ENCODE results near the gene SLC12A3.
"Not testable (repeated sequence)": the region's sequence is repeated elsewhere in the genome, so short reads cannot be mapped to it uniquely, and the experiment has no call there.

Gene SLC12A3

DNA sequence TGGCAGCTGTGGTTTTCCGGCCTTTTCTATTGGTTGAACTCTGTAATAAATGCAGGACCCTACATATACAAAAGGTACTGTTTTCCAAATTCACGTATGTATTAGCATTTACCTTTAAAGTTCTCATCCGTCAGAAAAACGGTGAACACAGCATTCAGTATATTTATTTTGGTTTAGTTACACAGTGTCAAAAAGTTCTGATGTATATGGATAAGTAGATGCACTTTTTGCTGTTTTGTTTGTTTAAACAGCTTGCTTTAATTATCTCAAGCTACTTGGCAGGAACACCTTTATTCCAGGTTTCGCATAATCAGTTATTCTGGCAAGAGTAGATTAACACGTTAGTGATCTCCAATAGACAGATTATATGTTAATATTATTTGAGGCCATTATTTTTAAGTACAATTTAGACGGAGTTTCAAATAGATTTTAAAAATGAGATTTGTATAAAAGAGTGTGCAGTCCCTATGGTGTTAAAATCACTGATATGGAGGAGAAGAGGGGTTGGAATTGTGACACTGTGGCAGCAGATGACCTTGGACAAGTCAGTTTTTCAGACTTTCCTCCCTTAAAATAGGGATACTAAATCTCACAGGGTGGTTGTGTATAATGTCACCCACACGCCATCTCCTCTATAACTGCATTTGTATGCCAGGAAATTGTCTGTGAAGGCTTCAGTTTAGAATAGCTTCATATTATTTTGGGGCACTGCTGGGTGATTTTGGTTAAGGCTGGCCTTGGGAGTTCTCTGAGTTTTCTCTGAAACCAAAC, 69.0 kb downstream of the SLC12A3 start:
- ATAC-seq = no peak
- TF ChIP-seq, protein P1, sequence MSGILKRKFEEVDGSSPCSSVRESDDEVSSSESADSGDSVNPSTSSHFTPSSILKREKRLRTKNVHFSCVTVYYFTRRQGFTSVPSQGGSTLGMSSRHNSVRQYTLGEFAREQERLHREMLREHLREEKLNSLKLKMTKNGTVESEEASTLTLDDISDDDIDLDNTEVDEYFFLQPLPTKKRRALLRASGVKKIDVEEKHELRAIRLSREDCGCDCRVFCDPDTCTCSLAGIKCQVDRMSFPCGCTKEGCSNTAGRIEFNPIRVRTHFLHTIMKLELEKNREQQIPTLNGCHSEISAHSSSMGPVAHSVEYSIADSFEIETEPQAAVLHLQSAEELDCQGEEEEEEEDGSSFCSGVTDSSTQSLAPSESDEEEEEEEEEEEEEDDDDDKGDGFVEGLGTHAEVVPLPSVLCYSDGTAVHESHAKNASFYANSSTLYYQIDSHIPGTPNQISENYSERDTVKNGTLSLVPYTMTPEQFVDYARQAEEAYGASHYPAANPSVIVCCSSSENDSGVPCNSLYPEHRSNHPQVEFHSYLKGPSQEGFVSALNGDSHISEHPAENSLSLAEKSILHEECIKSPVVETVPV (CRISPR knock-in tag; IDR thresholded peaks at IDR 0.05) = no peak
- no peak for TF ChIP-seq ZNF70 (CRISPR knock-in tag; IDR thresholded peaks at IDR 0.05)
- no peak for TF ChIP-seq ZNF565 (CRISPR knock-in tag; conservative IDR thresholded peaks at IDR 0.05; ENCODE audit: low read depth)
- TF ChIP-seq, protein P2, sequence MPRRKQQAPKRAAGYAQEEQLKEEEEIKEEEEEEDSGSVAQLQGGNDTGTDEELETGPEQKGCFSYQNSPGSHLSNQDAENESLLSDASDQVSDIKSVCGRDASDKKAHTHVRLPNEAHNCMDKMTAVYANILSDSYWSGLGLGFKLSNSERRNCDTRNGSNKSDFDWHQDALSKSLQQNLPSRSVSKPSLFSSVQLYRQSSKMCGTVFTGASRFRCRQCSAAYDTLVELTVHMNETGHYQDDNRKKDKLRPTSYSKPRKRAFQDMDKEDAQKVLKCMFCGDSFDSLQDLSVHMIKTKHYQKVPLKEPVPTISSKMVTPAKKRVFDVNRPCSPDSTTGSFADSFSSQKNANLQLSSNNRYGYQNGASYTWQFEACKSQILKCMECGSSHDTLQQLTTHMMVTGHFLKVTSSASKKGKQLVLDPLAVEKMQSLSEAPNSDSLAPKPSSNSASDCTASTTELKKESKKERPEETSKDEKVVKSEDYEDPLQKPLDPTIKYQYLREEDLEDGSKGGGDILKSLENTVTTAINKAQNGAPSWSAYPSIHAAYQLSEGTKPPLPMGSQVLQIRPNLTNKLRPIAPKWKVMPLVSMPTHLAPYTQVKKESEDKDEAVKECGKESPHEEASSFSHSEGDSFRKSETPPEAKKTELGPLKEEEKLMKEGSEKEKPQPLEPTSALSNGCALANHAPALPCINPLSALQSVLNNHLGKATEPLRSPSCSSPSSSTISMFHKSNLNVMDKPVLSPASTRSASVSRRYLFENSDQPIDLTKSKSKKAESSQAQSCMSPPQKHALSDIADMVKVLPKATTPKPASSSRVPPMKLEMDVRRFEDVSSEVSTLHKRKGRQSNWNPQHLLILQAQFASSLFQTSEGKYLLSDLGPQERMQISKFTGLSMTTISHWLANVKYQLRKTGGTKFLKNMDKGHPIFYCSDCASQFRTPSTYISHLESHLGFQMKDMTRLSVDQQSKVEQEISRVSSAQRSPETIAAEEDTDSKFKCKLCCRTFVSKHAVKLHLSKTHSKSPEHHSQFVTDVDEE (CRISPR knock-in tag; IDR thresholded peaks at IDR 0.05) = no peak
- no peak for TF ChIP-seq OSR1 (CRISPR knock-in tag; IDR thresholded peaks at IDR 0.05)
- no peak for TF ChIP-seq ZC3H10 (CRISPR knock-in tag; IDR thresholded peaks at IDR 0.05)
- TF ChIP-seq TCF4 (CRISPR knock-in tag; IDR thresholded peaks at IDR 0.05; ENCODE audit: borderline replicate concordance) = peak; percentile 30; the same call in 1 of the 2 replicates

DNA sequence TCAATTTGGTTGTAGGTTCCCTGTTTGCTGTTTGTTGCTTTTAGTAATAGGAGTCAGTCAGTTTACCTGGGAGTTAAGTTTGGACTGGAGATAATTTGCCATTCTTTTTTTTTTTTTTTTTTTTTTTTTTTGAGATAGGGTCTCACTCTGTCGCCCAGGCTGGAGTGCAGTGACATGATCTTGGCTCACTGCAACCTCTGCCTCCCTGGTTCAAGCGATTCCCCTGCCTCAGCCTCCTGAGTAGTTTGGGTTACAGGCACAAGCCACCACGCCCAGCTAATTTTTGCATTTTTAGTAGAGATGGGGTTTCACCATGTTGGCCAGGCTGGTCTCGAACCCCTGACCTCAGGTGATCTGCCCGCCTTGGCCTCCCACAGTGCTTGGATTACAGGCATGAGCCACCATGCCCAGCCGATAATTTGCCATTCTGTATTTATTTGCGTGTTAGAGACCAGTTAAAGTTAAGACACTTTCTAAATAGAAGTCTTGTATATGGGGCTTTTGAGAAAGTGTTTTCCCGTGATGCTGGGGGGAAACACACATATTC, 69.7 kb downstream of the SLC12A3 start:
- ATAC-seq = not testable (repeated sequence)

DNA sequence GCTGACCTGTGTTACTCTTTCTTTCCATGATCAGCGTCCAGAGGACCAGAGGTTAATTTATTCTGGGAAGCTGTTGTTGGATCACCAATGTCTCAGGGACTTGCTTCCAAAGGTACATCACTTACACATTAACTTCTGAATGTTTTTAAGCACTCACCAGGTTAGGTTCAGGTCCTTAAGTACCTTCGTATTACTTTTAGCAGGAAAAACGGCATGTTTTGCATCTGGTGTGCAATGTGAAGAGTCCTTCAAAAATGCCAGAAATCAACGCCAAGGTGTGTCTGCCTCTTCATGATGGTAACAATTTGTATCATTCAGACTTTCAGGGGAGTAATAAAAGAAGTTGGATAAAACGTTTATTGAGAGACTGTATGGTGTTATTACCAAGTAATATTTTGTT, 70.2 kb downstream of the SLC12A3 start:
- ATAC-seq = no peak

DNA sequence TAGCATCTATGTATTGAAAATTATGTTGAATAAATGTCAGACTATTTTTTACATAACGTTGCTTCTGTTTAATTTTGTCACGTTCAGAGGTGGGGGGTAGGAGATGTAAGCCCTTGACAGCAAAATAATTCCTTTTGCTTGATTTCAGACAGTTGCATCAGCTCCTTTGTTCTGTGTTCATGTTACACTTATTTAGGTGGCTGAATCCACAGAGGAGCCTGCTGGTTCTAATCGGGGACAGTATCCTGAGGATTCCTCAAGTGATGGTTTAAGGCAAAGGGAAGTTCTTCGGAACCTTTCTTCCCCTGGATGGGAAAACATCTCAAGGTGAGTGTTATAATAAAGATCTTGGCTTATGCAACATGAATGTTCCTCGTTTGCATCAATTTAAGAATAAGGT, 71.5 kb downstream of the SLC12A3 start:
- TF ChIP-seq ZFP3 (CRISPR knock-in tag; IDR thresholded peaks at IDR 0.05) = no peak
- ATAC-seq = no peak

More for the DNA sequence above, 70.2 kb downstream of the SLC12A3 start:
- TF ChIP-seq ZNF565 (CRISPR knock-in tag; conservative IDR thresholded peaks at IDR 0.05; ENCODE audit: low read depth) = no peak
- no peak for TF ChIP-seq OSR1 (CRISPR knock-in tag; IDR thresholded peaks at IDR 0.05)
- no peak for TF ChIP-seq ZFP3 (CRISPR knock-in tag; IDR thresholded peaks at IDR 0.05)
- no peak for TF ChIP-seq PPARA (CRISPR knock-in tag; IDR thresholded peaks at IDR 0.05; ENCODE audit: borderline replicate concordance)
- no peak for TF ChIP-seq CSDC2 (CRISPR knock-in tag; IDR thresholded peaks at IDR 0.05)
- TF ChIP-seq, protein P3, sequence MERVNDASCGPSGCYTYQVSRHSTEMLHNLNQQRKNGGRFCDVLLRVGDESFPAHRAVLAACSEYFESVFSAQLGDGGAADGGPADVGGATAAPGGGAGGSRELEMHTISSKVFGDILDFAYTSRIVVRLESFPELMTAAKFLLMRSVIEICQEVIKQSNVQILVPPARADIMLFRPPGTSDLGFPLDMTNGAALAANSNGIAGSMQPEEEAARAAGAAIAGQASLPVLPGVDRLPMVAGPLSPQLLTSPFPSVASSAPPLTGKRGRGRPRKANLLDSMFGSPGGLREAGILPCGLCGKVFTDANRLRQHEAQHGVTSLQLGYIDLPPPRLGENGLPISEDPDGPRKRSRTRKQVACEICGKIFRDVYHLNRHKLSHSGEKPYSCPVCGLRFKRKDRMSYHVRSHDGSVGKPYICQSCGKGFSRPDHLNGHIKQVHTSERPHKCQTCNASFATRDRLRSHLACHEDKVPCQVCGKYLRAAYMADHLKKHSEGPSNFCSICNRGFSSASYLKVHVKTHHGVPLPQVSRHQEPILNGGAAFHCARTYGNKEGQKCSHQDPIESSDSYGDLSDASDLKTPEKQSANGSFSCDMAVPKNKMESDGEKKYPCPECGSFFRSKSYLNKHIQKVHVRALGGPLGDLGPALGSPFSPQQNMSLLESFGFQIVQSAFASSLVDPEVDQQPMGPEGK (CRISPR knock-in tag; IDR thresholded peaks at IDR 0.05; ENCODE audit: borderline replicate concordance) = no peak

DNA sequence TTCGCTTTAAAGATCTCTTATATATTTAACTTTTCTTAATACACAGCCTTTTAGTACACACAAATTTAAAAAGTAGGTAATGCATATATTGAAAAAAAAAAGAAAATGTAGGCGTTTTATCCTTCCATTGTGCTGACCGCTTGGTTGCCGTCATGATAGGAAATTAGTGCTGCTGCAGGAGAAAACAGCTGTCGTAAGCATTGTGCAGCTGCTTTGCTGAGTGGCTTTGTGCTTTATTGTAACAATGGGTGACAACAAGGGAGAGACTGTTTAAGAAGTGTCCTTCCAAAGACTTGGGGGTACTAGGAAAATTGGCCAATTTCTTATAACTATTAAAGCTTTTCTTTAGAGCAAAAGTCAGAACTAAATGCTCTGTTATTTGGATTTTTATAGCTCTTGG, 71.9 kb downstream of the SLC12A3 start:
- no peak for ATAC-seq
- TF ChIP-seq SNAI2 (CRISPR knock-in tag; IDR thresholded peaks at IDR 0.05) (no peak), ARNTL (CRISPR knock-in tag; IDR thresholded peaks at IDR 0.05; ENCODE audit: borderline replicate concordance, low read depth) (no peak), GLIS3 (CRISPR knock-in tag; IDR thresholded peaks at IDR 0.05) (no peak)

DNA sequence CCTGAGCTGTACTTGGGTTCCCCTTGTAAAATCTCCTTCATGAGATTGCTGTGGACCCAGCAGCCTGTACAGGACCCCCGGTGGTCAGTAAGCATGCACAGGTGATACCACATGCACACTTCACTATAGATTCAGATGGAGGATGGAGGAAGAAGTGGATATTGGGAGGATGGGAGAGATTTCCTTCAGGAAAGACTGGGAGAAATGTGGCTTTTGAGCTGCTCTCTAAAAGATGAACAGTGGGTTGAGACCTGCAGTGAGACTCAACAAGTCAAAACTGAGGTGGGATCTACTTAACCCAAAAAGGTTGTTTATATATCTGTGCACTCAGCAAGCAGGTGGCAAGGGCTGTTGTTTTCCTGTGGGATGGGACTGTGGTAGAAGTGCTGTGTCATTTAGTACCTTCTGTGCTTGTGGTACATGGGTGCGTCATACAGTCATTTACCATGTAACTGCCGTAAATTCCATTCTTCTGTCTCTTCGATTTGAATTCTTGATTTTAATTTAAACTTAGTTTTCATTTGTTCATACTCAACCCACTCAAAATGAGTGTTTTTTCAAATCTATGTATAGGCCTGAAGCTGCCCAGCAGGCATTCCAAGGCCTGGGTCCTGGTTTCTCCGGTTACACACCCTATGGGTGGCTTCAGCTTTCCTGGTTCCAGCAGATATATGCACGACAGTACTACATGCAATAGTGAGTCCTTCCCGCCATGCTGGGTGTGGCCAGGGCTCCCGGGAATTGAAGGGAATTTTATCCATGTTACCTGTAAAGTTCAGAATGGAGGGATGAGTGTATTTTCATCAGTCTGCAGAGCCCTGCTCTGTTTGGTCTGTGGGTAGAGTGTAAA, 73.9 kb downstream of the SLC12A3 start:
- TF ChIP-seq BACH2 (CRISPR knock-in tag; IDR thresholded peaks at IDR 0.05; ENCODE audit: borderline replicate concordance) (no peak), RARB (CRISPR knock-in tag; IDR thresholded peaks at IDR 0.05) (no peak), ZFP30 (CRISPR knock-in tag; IDR thresholded peaks at IDR 0.05) (no peak), SNAI2 (CRISPR knock-in tag; IDR thresholded peaks at IDR 0.05) (no peak), ZNF70 (CRISPR knock-in tag; IDR thresholded peaks at IDR 0.05) (no peak), OSR1 (CRISPR knock-in tag; IDR thresholded peaks at IDR 0.05) (no peak), ZFP3 (CRISPR knock-in tag; IDR thresholded peaks at IDR 0.05) (no peak), CSDC2 (CRISPR knock-in tag; IDR thresholded peaks at IDR 0.05) (no peak), ESRRG (CRISPR knock-in tag; IDR thresholded peaks at IDR 0.05) (no peak), TCF4 (CRISPR knock-in tag; IDR thresholded peaks at IDR 0.05; ENCODE audit: borderline replicate concordance) (no peak)
- TF ChIP-seq, protein P2 (CRISPR knock-in tag; IDR thresholded peaks at IDR 0.05) = no peak
- TF ChIP-seq, protein P1 (CRISPR knock-in tag; IDR thresholded peaks at IDR 0.05) = no peak
- ATAC-seq = no peak

Data from SK-N-SH treated with all-trans-retinoic acid at 6 μM for 48 hours (cell line).